HepG2 (cell line): ENCODE measurements around the gene ORC6. TPM values are rescaled to one million over a fixed set of nuclear protein-coding genes. Genes with fewer than 3 reads are reported as not detected.

Experiments
- ATF4 ChIP-seq, 2 experiments: fragments of 450-650 bp in 1 of 2; sonication (generic) in 1 of 2; formaldehyde crosslinking; IDR thresholded peaks; 2 replicates each; pipeline versions ENCODE4 v1.5.0 to v1.8.0; 2020 to 2022; ENCODE audit warnings: mild to moderate bottlenecking in 1 of 2, missing genetic modification reagents in 1 of 2
- CREB3 ChIP-seq: sonication (generic); formaldehyde crosslinking; IDR thresholded peaks from 2 replicates; pipeline ENCODE4 v1.5.0; 2020; ENCODE audit warnings: missing genetic modification reagents
- GATAD2A ChIP-seq: IDR thresholded peaks from 2 replicates; pipeline ENCODE4 v1.6.1; 2016
- HNRNPK ChIP-seq: fragments of 200-400 bp; formaldehyde crosslinking; IDR thresholded peaks from 2 replicates; pipeline ENCODE4 v1.6.1; 2018; ENCODE audit warnings: low read length, low read depth, moderate library complexity, mild to moderate bottlenecking; ENCODE audit not compliant: poor library complexity, severe bottlenecking
- IRF1 ChIP-seq: sonication (generic); formaldehyde crosslinking; IDR thresholded peaks from 2 replicates; pipeline ENCODE4 v1.4.0; 2020; ENCODE audit warnings: low read depth, mild to moderate bottlenecking, missing genetic modification reagents
- NCOR1 ChIP-seq: fragments of 200-600 bp; sonication (generic); IDR thresholded peaks from 2 replicates; pipeline ENCODE4 v1.7.0; 2017; ENCODE audit warnings: antibody characterized with exemption, low read length, borderline replicate concordance
- SOX6 ChIP-seq, 2 experiments: fragments of 450-650 bp in 1 of 2; sonication (generic) in 1 of 2; formaldehyde crosslinking in 1 of 2; IDR thresholded peaks; 2 replicates each; pipeline versions ENCODE4 v1.4.0 to v1.6.1; 2017 to 2020; ENCODE audit warnings: antibody characterized with exemption in 1 of 2, mild to moderate bottlenecking in 1 of 2, missing genetic modification reagents in 1 of 2
- YEATS2 ChIP-seq: sonication (generic); formaldehyde crosslinking; IDR thresholded peaks from 2 replicates; pipeline ENCODE4 v1.4.0; 2020; ENCODE audit warnings: missing genetic modification reagents, borderline replicate concordance
- ZMAT3 ChIP-seq: sonication (generic); formaldehyde crosslinking; conservative IDR thresholded peaks from 2 replicates; pipeline ENCODE4 v1.7.0; 2021; ENCODE audit warnings: missing genetic modification reagents
- ZNF17 ChIP-seq: sonication (generic); formaldehyde crosslinking; IDR thresholded peaks from 2 replicates; pipeline ENCODE4 v1.5.0; 2020; ENCODE audit warnings: mild to moderate bottlenecking, missing genetic modification reagents
- ZNF281 ChIP-seq: sonication (generic); formaldehyde crosslinking; IDR thresholded peaks from 2 replicates; pipeline ENCODE4 v1.4.0; 2020; ENCODE audit warnings: missing genetic modification reagents, borderline replicate concordance
- ZNF646 ChIP-seq: sonication (generic); formaldehyde crosslinking; IDR thresholded peaks from 2 replicates; pipeline ENCODE4 v1.9.0; 2021; ENCODE audit warnings: mild to moderate bottlenecking, missing genetic modification reagents
- ZSCAN30 ChIP-seq: sonication (generic); formaldehyde crosslinking; IDR thresholded peaks from 2 replicates; pipeline ENCODE4 v1.5.0; 2020; ENCODE audit warnings: mild to moderate bottlenecking, missing genetic modification reagents
- polyA plus RNA-seq, 8 experiments: library from polyadenylated mRNA; depleted of rRNA in 3 of 8; stranded (reverse) in 7 of 8; unstranded in 1 of 8; fragments of >200 nt; fragmentation: Illumina TruSeq in 4 of 8; extraction: Trizol in 4 of 8; gene quantifications; 2 replicates each; pipeline versions ENCODE4 v1.2.1 to v1.2.3, GENCODE V29; 2011 to 2016; ENCODE audit warnings: low read depth in 4 of 8, missing spikeins in 1 of 8, mixed read lengths in 1 of 8; ENCODE audit not compliant: insufficient read depth in 1 of 8
- total RNA-seq, 5 experiments: library from RNA; depleted of rRNA; stranded (reverse); fragments of >200 nt; fragmentation: Illumina TruSeq; extraction: Trizol; gene quantifications; 2 replicates each; pipeline ENCODE4 v1.2.3, GENCODE V29; 2016; ENCODE audit warnings: low read depth in 1 of 5

The ORC6 gene
- total and polyA plus RNA-seq, 2 of the 13 experiments (the other 11 are each of a cell fraction or from before 2014, with no cell fraction given), result 34.2 to 69.8 TPM

- TF ChIP-seq ZNF646 (CRISPR knock-in tag) (peak; percentile 73), ATF4 (CRISPR knock-in tag; IDR thresholded peaks at IDR 0.05) (peak in 1 of 2 experiments; percentile 29; a peak in 1 of 4 replicates), ZNF17 (CRISPR knock-in tag) (0 out of 2 replicates have a peak, but pooled peaks have one; percentile 56), CREB3 (CRISPR knock-in tag) (no peak), ZSCAN30 (CRISPR knock-in tag) (peak; percentile 50; the same call in 1 of the 2 replicates), SOX6 (IDR thresholded peaks at IDR 0.05) (no peak), SOX6 (CRISPR knock-in tag; IDR thresholded peaks at IDR 0.05) (peak; percentile 18; the same call in 1 of the 2 replicates), GATAD2A (CRISPR knock-in tag) (0 out of 2 replicates have a peak, but pooled peaks have one; percentile 22), IRF1 (no peak), ZNF281 (CRISPR knock-in tag) (no peak), ZMAT3 (CRISPR knock-in tag) (no peak), HNRNPK (peak; percentile 12), YEATS2 (CRISPR knock-in tag) (0 out of 2 replicates have a peak, but pooled peaks have one; percentile 21), NCOR1 (no peak)
These were observed 2.3 kb downstream of the ORC6 start (continued) for GRCh38 chr16:46691726-46692125.
